GM19328 (cell line): ENCODE results near the gene ZNF618.
"Not testable (repeated sequence)": the region's sequence is repeated elsewhere in the genome, so short reads cannot be mapped to it uniquely, and the experiment has no call there.

ENCODE experiments used
- ATAC-seq: cut with Tn5 transposase; IDR thresholded peaks from one replicate; pipeline ENCODE4 v1.9.1; 2021; ENCODE audit warnings: mild to moderate bottlenecking, moderate library complexity; ENCODE audit not compliant: unreplicated experiment

Gene ZNF618

DNA sequence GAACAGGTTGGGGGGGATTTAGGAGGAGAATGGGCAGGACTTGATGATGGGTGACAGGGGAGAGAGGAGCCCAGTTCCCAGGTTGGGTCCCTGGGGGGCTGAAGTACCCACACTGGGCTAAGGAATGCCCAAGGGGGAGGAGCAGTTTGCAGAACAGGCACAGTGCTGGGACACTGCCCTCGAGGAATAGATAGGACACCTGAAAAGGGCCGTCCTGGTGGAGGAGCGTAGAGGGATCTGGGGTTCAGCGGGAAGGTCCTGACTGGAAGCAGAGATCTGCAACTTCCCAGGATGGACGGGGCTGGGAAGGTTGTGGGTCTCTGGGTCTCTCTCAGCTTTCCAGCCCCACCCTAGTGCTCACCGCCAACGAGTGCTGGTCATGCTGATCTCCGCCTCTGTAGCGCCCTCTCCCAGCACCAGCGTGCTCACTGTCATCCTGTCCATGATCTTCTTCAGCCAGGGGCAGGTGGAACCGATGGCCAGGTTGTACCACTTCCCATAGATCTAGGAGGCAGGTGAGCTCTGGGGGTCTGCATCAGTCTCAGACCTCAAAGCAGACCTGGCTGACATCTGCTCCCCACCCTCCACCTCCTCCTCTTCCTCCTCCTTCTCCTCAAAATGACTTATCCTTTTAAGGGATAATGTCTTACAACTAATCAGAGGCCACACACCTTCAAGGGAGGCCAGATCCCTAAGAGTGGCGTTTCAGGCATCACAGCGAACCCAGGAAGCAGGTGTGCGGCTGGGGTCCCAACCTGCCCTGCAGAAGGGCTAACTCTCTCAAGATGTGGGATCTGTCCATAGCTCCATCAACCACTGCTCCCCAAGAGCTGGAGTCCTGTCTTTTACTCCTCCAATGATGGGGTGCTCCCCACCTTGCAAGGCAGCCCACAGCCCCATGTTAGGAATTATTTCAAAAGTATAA is 200.4 kb downstream of the ZNF618 start:
- ATAC-seq = no peak

- no peak for ATAC-seq
Measured at GRCh38 chr9:114077162-114077837, 201.2 kb downstream of the ZNF618 start.

DNA sequence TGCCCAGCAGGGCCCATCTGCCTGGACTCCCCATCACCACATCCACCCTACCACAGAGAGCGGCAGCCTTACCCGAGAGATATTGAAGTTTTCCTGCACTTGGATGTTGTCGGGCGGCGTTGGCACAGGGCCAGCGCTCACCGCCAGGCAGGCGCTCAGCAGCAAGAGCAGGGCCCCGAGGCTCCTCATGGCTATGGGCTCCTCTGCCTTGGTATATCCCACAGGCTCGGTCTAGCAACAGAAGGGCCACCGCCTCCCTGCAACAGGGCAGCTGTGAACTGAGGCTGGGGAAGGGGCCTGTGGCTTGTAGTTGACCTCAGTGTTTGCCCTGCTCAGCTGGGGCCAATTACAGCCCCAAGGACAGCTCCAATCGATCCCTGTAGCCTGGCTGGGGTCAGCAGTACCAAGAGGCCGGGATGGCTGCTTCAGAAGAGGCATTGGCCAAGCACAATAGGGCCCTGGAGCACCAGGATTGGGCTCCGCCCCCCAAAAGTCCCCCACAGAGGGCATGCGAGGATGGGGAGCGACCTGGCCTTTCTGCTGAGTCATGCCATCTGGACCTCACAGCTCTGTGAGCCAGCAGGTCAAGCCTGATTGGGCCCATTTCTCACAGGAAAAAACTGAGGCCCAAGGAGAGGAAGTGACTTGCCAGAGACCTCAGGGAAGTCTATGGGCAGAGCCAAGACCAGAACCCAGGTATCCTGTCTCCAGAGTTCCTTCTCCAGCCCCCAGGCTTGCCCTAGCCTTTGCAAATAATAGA is 202.1 kb downstream of the ZNF618 start, which contains the start of gene AMBP:
TSS of gene AMBP (minus strand) at position 280 of the 760 bp plus-strand sequence. CDS start at position 189, 91 bp downstream.
- ATAC-seq = no peak

DNA sequence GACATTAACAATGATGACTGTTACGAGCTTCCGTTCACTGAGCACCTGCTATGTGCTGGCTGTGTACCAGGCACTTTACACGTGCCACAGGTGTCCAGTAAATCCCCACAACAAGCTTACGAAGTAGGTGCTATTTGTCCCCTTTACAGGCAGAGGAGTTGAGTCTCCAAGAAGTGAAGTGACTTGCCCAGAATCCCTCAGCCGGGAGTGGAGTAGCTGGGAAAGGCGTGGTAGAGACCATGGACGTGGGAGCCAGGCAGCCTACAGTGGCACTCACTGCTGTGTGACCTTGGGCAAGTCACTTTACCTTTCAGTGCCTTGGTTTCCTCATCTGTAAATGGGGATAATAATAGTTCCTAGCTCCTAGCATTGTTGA is 202.7 kb downstream of the ZNF618 start:
- ATAC-seq = no peak

GRCh38 chr9:114080195-114080772 is 204.2 kb downstream of the ZNF618 start:
- no peak for ATAC-seq

GRCh38 chr9:114080773-114081440 is 204.8 kb downstream of the ZNF618 start:
- no peak for ATAC-seq

GRCh38 chr9:114081441-114082016 is 205.4 kb downstream of the ZNF618 start:
- no peak for ATAC-seq

- peak; percentile 69 for ATAC-seq
Measured at GRCh38 chr9:114082017-114082762, 206.1 kb downstream of the ZNF618 start.

DNA sequence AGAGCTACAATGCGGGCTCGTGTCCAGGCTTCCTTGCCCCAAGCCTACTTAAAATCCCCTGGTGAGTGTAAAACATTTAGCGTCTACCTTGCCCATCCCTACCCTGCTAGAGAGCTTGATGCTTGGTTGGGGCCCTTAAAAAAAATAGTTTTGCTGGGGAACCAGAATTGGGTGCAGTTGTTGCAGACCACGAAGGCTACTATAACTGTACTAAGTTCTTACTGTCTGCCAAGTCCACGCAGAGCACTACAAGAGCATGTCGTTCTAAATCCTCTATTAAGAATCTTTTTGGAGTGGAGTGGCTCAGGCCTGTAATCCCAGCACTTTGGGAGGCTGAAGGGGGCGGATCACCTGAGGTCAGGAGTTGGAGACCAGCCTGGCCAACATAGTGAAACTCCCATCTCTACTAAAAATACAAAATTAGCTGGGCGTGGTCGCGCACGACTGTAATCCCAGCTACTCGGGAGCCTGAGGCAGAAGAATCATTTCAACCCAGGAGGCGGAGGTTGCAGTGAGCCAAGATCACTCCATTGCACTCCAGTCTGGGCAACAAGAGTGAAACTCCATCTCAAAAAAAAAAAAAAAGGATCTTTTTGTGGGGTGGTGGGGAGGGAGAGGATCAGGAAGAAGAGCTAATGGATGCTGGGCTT is 206.8 kb downstream of the ZNF618 start:
- ATAC-seq = not testable (repeated sequence)

GRCh38 chr9:114083666-114084065 is 207.6 kb downstream of the ZNF618 start:
- ATAC-seq = no peak

DNA sequence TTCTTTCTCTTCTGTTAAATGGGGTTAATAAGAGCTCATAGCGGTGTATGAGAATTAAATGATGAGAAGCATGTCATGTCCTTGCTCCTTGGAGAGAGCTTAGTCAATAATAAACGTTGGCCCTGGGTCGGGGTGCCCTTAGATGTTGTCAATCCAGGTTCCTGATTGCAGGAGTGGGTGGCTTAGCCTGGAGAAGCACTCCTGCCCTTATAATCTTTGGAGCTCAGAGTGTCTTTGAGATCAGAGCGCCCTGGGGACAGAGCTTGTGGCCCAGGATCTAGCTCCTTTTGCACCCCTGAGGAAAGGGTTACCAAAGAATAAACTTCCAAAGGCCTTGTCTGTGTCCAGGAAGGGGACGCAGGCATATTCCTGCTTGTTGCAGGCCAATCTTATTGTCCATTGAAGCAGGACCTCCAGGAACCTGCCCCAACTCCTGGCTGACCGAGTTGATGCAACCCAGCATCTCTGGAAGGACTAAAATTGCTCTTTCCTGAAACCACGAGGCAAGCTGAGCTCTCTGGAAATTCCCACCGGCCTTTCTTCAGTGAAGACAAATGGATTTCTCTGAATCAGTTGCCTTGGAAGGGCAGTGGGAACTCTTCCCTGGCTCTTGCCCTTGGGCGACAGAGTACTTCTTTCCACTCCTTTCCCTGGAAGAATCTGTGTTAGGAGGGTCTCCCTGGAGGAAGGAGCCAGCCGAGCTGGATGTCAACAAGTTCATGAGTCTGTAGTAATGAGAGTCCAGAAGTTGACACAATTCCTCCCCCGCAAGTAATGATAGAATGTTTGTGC is 208.4 kb downstream of the ZNF618 start:
- no peak for ATAC-seq

DNA sequence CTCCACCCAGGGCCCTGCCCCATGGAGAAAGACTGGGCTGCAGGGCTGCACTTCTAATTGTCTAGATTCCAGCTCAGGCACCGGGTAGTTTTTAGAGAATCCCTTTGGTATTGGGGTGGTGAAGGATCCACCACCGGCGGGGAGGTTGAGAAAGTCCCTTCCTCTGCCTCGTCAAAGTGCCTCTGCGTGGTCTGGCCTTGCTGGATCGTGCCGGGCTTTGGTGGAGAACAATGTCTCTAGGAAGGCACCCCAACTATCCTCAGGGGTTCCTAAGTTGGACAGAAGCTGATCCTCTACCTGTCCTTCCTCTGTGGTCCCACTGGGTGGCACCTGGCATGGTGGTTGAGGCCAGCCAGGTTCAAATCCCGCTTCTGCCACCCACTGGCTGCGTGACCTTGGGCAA is 209.3 kb downstream of the ZNF618 start:
- no peak for ATAC-seq

DNA sequence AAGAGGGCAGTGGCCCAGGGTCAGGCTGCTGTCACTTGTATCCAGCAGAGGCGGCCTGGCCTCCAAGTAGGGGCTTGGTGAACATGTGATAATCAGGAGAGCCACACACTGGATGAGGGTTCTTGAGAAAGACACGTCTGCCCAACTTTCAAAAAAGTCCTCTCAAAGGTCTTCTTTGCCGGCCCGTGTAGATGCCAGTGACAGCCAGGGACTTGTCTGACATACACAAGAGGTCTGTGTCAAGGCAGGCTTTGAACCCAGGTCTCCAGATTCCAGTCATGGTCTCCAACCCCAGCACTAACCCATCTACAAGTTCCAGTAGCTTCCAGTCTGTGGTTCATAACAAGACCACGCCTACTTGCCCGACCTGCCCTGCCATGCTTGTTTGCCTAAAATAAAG is 209.9 kb downstream of the ZNF618 start:
- ATAC-seq = no peak

- no peak for ATAC-seq
Measured at GRCh38 chr9:114086607-114087006, 210.5 kb downstream of the ZNF618 start.

- ATAC-seq = no peak
Measured at GRCh38 chr9:114087721-114088120, 211.6 kb downstream of the ZNF618 start.

GRCh38 chr9:114088571-114089170 is 212.6 kb downstream of the ZNF618 start:
- ATAC-seq = no peak

DNA sequence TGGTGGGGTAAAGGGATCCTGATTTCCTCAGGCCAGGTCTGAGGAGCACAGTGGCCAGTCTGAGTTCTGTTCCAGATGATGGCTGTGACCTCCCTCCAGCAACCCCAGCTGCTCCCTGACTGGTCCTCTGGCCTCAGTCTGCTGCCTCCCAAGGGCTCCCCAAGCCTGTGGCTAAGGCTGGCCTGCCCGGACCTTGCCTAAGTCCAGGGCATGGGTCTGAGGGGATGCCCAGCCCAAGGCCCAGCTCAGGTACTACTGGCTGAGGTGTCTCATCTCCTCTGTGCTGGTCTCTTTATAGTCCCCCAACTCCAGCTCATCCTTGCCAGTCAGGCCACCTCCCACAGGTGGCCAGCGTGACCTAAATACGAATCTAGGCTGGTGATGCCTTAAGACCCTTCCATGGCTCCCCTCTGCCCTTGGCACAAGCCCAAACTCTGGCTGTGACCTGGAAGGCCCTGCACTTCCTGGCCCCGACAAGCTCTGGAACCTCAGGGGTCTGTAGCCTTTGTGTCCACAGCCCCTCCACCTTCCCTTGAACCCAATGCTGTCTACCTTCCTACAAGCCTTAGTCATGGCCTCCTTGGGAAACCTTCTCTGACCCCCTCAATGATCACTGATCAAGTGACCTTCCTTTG is 213.2 kb downstream of the ZNF618 start:
- no peak for ATAC-seq
